ENCODE measurements around the gene CD3E. TPM values are rescaled to one million over a fixed set of nuclear protein-coding genes. Genes with fewer than 3 reads are reported as not detected.
A peak's percentile ranks its signal among the peaks of the same experiment; 100 is the strongest.
"Not testable (repeated sequence)": the region's sequence is repeated elsewhere in the genome, so short reads cannot be mapped to it uniquely, and the experiment has no call there.

Gene CD3E
- total RNA-seq, 1 donor from 2014 or later = not detected

DNA sequence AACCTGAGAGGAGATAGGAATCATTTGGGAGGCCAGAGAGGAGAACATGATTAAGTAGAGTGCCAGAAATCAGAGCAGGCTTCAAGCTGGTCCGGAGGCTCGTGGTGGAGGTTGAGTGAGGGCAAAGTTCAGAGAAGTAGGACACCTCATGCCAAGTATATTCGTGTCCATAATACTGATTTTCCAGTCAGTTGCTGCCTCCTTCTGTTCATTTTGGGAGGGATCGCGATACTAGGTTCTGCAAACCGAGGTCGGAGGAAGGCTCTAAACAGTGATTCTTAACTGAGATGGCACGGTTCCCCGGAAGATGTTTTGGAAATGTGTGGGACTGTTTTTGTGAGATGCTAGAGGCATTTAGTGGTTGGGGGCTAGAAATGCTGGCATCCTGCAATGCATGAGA lies 13.6 kb upstream of the CD3E start:
- peak; percentile 23 to 60 for DNase-seq (ENCODE audit: low read depth in 2 of 2)

DNA sequence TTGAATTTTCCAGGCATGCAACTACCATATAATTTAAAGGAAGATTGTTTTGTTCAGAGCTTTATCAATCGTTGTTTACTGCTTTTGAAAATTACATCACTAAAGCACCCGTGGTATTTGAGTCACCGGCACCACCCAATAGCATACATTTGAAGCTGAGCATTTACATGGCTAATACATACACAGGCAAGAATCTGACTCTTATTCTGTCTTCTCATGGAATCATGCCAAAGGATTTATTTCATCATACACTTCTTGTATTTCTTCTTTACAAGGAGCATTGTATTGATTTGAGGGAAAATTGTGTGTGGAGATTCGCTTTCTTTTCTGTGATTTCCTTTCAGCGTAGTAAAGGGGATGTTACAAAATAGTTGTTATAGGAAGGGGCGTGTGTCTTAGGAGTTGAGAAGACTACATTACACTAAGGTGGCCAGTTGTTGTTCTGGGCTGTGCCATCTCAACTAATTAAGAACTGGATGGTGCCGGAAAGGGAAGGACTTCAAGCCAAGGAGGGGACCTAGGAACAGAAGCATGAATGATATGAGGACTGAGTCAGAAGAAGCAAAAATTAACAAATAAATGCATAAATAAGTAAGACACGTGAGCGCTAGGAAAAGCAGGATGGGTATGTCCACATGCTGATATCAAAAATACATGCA lies 12.9 kb upstream of the CD3E start:
- no peak for DNase-seq (ENCODE audit: low read depth in 2 of 2)

DNA sequence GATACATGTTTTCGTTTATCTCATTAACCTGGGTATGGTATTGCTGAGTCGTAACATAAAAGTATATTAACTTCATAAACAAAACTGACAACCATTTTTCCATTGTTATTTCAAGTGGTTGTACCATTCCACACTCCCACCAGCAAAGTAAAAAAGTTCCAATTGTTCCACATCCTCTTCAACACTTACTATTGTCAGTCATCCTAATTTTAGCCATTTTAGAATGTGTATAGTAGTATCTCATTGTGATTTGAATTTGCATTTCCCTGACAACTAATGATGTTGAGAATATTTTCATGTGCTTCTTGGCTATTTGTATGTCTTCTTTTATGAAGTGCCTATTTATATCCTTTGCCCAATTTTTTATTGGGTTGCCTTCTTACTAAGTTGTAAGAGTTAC lies 10.5 kb upstream of the CD3E start:
- DNase-seq (ENCODE audit: low read depth in 2 of 2) = no peak

DNA sequence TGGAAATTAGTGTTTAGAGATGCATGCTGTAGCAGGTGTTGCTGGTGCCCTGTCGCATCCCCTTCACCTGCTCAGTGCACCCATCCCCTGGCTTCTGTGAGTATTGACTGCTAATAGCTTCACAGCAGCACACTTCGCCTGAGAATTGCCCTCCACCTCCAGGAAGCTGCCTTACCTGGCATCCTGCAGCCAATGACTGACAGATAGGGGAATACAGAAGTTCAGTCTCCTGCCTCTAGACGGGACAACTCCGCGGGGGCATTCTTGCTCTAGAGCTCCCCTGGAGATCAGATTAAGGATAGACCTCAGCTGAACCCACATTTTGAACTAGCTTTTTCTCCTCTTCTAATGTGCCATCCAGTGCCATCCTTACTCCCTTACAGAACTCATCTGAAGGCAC lies 9.3 kb upstream of the CD3E start:
- DNase-seq (ENCODE audit: low read depth in 2 of 2) = no peak

DNA sequence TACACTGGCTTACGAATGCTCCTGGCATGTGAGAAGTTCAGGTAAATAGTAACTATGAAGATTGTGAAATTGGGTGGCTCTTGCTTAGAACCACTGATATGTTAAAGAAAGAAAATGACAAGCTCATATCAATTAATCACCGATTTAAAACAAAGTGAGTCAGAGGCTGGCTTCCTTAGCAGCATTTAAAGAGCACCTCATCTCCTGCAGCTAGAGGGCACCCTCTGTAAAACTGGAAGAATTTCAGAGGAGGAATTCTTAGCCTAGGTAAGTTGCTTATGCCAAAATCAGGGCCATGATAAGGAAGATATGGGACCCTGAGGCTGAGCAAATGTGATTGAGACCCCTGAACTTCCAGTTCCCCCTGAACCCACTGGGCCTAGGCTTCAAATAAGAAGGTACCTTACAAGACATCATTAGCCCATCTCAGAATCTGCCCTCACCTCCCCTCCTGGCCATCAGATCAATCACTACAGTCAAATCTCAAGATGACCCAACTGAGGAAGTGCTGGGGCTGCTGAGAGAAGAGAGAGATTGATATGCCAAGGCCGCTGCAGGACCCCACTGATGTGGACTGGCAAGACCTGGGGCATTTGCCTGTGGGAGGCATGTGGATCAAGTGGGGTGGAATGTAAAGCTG lies 8.6 kb upstream of the CD3E start:
- peak in 1 of 2 donors; percentile 60 for DNase-seq (ENCODE audit: low read depth in 2 of 2)

DNA sequence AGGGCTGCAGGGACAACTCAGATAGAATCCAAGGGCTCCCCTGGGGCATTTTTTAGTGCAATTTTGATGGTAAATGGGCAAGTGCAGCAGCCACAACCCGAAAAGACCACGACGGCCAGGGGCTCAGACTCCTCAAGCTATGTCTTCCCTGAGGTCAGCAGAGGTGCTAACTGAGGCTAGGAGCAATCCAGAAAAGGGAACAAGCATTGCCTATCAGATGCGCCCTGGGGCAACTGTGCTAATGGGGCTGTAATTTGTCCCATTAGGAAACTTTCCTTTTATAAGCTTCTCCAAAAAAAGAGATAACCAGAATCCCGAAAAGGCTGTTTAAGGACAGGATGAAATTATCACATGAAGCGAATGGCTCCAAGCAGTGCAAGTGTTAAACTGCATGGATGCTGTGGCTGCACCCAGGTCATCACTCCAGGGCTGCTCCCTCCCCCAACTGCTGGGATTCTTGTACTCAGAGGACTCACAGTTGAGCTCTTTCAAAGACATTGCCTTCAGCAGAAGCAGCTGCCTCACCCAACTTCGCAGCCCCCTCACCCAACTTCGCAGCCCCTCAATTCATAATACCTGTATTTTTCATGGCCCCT lies 2.8 kb upstream of the CD3E start:
- no peak for DNase-seq (ENCODE audit: low read depth in 2 of 2)

DNA sequence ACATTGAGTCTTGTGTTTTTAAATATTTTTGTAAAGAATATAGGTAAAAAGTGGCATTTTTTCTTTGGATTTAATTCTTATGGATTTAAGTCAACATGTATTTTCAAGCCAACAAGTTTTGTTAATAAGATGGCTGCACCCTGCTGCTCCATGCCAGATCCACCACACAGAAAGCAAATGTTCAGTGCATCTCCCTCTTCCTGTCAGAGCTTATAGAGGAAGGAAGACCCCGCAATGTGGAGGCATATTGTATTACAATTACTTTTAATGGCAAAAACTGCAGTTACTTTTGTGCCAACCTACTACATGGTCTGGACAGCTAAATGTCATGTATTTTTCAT lies 333 bp upstream of the CD3E start:
- DNase-seq (ENCODE audit: low read depth in 2 of 2) = no peak

DNA sequence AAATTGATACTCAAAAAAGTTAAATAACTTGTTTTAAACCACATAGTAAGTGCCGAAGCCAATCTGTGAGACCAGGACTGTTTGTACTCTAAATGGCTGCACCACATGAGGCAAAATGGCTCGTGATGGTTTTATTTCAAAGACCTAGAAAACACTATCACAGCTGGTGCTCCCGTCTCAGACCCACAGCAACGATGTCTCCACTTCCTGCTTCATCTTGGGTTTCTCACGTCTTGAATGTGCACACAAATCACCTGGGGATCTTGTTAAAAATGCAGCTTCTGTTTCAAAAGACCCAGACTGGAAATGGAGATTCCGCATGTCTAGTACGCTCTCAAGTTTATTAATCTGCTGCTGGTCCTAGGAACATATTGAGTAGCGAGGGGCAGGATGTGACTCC lies 1.2 kb downstream of the CD3E start:
- DNase-seq (ENCODE audit: low read depth in 2 of 2) = no peak

DNA sequence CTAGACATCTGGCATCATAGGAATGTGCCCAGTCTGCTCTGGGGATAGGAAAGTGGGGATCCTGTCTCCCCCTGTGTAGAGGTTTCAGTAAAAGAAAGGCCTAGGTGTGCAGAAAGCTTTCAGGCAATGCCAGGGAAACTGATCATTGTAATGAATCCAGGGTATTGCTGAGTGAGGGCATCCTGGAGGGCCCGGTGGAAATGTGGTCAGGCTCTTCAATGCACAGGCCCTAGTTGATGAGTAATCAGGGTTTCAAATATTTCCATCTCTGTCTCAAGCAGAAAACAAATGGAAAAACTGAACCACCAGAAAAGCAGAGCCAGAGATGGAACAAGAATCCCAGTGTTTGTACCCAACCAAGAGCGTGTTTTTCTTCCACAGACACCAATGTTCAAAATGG lies 2.0 kb downstream of the CD3E start:
- DNase-seq (ENCODE audit: low read depth in 2 of 2) = no peak

DNA sequence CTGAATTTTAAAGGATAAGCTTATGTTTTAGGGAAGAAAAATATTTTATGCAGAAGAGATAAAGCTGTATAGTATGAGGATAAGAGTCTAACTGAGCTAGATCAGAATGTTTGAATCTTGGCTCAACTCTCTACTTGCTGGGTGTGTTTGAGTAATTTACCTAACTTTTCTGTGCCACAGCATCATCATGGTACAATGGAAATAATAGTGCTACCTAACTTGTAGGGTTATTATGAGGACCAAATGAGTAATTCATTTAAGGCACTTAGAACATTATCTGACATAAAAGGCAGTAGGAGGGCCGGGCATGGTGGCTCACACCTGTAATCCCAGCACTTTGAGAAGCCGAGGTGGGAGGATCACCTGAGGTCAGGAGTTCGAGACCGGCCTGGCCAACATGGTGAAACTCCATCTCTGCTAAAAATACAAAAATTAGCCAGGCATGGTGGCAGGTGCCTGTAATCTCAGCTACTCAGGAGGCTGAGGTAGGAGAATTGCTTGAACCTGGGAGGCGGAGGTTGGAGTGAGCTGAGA lies 4.5 kb downstream of the CD3E start:
- DNase-seq (ENCODE audit: low read depth in 2 of 2) = not testable (repeated sequence)

DNA sequence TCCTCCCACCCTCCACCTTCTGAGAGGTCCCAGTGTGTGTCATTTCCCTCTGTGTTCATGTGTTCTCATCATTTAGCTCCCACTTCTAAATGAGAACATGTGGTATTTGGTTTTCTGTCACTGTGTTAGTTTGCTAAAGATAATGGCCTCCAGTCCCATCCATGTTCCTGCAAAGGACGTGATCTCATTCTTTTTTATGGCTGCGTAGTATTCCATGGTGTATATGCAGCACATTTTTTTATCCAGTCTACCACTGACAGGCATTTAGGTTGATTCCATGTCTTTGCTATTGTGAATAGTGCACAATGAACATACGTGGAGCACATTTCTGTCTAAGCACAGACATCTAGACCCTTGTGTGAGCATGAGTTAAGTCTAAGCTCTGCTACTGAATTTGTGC lies 5.7 kb downstream of the CD3E start:
- DNase-seq (ENCODE audit: low read depth in 2 of 2) = no peak

DNA sequence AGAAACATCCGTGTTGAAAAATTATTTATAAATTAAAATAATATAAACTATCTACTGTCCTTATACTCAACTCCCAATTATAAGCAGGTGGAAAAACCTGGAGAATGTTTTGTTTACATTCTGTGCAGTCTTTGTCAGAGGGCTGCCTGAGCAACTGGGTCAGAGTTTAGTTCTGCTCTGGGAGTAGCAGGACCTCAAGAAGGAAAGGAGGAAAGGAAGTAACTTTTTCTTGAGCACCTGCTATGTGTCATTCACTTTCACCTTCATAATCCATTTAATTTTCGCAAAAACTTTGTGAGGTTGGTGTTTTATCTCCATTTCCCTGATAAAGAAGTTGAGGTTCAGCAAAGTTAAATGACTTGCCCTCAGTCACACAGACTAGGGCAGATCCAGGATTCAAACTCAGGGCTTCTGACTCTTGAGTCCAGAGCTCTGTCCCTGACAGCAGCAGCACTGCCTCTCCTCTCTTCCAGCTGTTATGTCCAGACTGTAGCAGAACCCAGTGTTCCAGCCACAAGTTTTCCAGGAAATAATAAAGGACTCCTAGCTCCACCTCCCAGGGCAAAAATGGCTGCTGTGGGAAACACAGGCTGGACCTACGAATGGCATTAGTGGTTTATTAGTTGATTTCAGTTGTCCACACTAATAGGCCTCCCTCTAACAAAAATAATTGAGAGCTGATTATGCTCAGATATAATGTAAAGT lies 6.4 kb downstream of the CD3E start:
- DNase-seq (ENCODE audit: low read depth in 2 of 2) = peak; percentile 18 to 31

DNA sequence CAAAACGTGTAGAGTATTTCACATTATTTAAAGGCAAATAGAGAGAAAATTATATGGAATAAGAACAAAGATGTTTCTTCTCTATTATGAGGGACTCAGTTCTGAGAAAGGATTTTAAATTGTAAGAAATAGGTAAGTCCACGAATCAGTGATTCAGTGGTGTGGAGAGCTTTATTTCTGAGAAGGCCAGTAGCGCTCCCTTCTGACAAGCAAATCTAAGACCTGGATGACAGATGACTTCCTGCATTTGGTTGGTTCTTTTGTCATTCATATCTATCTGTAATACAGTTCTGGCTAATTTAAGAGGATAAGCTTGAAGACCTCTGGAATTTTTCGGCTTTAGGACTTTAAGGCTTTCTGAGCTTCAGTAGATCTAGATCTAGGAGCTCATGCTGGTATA lies 7.0 kb downstream of the CD3E start:
- DNase-seq (ENCODE audit: low read depth in 2 of 2) = peak in 1 of 2 donors; percentile 45

DNA sequence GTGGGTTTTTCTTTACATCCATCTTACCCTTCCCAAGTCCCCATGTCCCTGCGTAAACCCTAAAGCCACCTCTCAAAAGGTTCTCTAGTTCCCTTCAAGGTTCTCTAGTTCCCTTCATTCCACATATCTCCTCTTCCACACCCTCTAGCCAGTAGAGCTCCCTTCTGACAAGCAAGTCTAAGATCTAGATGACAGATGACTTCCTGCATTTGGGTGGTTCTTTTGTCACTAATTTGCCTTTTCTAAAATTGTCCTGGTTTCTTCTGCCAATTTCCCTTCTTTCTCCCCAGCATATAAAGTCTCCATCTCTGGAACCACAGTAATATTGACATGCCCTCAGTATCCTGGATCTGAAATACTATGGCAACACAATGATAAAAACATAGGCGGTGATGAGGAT lies 7.8 kb downstream of the CD3E start:
- DNase-seq (ENCODE audit: low read depth in 2 of 2) = no peak

DNA sequence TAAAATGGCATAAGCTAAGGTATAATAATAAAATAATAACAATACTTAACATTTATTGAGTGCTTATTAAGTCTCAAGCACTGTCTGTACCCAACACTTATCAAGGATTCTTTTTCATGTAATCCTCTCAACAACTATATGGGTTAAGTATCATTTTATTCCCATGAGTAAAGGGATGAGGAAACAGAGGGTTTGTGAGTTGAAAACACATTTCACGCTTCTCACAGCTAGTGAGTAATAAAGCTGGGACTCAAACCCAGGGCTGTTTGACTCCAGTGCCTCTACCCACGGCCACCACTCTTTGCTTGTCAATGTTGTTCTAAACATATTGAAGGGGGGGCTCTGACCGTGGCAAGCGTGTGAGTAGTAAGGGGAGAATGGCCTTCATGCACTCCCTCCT lies 8.7 kb downstream of the CD3E start:
- DNase-seq (ENCODE audit: low read depth in 2 of 2) = no peak

DNA sequence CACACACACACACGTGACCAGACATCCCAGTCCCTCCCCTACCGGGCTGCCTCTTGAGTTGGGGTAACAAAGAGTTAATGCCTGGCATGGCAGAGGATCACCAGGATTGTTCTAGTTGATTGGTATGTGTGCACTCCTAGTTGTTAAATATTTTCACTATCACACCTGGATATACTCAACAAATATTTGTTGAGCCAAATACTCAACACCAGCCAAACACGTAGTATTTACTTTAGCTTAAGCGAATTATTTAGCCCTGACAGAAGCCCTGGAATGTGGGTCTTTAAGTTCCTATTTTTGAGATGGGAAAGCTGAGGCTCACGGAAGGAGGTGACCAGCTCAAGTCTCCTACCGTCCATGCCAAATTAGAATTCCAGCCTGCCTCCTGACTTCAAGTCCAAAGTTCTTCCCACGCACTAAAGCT lies 10.5 kb downstream of the CD3E start:
- no peak for DNase-seq (ENCODE audit: low read depth in 2 of 2)

DNA sequence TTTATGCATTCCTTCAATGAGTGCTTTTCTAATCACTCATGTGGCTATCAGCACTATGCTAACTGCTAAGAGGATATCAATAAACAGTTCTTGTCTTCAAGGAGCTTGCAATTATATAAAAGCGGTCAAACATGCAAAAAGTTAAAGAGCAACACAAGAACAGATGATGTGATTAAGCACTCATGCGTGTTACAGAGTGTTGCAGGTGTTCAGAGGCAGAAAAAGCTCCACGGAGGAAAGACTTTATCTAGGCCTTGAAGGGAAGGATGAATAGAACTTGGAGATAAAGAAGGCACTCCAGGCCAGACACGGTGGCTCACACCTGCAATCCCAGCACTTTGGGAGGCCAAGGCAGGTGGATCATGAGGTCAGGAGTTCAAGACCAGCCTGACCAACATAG lies 13.6 kb downstream of the CD3E start:
- no peak for DNase-seq (ENCODE audit: low read depth in 2 of 2)

DNA sequence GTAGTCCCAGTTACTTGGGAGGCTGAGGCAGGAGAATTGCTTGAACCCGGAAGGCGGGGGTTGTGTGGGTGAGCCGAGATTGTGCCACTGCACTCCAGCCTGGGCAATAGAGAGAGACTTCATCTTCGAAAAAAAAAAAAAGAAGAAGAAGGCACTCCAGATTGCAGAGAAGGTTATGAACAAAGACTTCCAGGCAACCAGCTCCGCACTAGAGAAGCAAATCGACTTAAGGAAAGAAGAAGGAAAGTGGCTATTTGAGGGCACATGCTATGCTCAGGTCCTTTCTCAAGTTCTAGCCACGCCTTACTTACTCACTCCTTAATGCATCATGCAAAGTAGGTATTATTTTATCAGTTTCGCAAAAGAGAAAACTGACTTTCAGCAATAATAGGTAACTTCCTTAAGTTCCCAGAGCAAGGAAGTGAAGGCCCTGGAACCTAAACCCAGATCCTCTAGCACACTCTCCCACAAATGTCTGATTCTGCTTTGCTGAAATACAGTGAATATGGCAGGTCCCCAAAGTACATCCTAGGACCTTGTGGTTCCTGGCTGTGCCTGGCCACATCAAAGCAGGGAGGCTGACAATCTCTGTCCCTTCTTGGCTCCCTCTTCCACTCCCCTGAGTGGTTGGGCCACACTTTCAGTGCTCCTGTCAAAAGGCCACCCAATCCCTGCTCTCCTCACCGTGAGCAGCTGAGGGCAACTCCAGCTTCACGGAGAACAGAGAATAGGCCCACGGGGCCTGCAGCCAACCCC lies 14.2 kb downstream of the CD3E start:
- no peak for DNase-seq (ENCODE audit: low read depth in 2 of 2)

DNA sequence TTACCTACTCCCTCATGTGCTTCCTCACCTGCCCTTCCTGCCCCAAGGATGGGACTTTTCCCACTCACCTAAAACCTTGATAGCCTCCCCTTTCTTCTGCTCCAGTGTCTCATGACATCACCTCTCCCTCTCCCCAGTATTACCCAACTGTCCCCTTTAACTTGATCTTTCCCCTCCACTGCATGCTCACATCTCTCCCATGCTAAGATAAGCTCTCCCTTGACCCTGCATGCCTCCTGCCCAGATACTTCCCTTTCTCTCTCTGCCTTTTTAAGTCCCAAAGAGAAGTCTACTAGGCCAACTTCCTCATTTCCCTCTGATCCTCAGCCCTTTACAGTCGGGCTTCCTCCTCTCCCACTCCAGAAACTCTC lies 14.8 kb downstream of the CD3E start:
- DNase-seq (ENCODE audit: low read depth in 2 of 2) = no peak

DNA sequence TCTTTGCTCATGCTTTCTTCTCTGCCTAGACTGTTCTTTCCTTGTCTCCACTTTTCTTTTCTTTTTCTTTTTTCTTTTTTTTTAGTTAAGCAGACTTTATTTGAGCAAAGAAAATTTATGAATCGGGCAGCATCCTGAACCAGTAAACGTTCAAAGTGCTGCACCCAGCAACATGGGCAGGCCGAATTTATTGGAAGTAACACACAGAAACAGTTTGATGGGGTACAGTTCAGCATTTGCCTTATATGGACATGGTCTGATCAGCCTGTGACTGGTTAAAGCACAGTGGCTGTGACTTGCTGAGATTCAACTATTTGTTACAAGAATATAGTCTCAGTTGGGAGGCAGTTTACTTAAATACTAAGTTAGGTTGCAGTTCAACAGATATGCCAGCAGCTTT lies 16.0 kb downstream of the CD3E start:
- DNase-seq (ENCODE audit: low read depth in 2 of 2) = no peak

DNA sequence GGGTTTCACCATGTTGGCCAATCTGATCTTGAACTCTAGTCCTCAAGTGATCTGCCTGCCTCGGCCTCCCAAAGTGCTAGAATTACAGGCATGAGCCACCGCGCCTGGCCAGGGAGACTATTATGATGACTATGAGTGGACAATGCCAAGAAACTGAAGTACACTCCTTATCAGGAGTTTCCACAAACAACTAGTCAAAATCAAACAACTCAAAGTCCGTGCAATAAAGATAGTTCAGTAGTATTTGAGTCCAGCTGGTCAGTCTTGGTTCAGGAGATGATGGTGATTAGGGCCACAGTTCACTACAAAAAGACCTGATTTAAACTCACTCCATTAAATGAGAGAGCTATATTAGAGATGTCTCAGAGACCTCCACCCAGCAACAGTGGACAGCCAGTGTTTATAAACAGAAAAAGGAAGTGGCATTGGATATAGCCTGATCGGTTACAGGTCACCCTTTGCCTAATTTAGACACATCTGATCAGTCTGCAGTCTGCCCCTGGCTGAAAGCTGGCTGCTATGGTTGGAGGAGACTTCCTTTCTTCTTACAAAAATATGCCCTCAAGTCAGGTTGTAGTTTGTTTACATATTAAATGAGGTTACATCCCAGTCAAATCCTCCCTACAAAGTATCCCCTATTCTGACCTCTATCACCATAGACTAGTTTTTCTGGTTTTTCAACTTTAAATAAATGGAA lies 17.0 kb downstream of the CD3E start:
- no peak for DNase-seq (ENCODE audit: low read depth in 2 of 2)

All from dermis microvascular lymphatic vessel endothelial cell (primary cell).